HG03025 (cell line): ENCODE data around the gene MATR3.
"Not testable (repeated sequence)": the region's sequence is repeated elsewhere in the genome, so short reads cannot be mapped to it uniquely, and the experiment has no call there.

ENCODE experiments used
- ATAC-seq: cut with Tn5 transposase; IDR thresholded peaks from one replicate; pipeline ENCODE4 v1.9.1; 2021; ENCODE audit warnings: mild to moderate bottlenecking, moderate library complexity; ENCODE audit not compliant: unreplicated experiment, low FRiP score

Gene MATR3

DNA sequence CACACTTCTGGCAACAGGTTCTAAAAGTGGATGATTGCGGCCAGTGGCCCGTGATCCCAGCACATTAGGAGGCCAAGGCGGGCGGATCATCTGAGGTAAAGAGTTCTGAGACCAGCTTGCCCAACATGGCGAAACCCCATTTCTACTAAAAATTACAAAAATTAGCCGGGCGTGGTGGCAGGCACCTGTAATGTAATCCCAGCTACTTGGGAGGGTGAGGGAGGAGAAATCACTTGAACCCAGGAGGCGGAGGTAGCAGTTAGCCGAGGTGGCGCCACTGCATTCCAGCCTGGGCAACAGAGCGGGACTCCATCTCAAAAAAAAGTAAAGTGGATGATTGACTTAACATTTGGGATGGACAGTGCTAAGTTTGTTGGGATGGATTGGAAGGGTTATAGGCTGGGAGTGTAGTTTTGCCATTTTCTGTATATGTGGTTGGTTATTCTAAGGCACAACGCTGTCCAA lies 3.4 kb downstream of the MATR3 start:
- ATAC-seq = no peak

DNA sequence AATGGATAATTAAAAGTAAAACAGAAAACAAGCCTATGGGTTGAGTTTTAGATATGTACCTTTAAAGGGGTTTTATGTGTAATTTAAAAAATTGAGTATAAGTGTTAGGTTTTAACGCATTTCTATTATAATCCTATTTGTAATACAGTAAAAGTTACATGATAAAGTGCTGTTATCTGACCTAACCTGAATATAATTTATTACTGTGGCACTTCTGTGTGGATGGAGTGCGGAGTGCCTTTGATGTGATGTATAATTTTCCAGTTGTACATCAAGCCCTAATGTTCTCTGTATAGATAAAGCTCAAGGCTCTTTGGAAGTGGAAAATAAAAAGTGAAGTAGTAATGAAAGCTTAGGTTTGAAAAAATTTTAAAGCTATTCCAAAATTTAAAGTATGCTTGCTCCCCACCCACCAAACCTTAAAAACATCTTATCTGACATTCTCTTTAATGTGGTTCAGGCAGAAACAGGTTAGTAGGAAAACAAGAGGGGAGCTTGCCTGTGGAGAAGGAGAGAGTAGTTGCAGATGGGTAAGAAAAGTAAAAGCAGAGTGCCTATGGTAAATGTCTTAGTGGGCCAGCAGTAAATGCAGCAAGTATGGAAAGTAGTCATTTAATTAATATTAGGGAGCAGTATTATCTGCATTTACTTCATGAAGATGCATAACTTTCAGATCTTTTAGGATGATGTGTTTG lies 4.0 kb downstream of the MATR3 start:
- no peak for ATAC-seq

DNA sequence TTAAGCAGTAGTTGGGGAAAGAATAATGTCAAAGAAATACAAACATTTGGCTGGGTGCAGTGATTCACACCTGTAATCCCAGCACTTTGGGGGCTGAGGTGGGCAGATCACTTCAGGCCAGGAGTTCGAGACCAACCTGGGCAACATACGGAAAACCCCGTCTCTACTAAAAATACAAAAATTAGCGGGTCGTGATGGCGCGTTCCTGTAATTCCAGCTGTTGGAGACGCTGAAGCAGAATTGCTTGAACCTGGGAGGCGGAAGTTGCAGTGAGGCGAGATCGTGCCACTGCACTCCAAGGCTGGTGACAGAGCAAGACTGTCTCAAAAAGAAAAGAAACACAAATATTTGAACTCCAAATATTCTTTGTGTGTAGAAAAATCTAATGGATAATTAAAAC lies 4.7 kb downstream of the MATR3 start:
- no peak for ATAC-seq

DNA sequence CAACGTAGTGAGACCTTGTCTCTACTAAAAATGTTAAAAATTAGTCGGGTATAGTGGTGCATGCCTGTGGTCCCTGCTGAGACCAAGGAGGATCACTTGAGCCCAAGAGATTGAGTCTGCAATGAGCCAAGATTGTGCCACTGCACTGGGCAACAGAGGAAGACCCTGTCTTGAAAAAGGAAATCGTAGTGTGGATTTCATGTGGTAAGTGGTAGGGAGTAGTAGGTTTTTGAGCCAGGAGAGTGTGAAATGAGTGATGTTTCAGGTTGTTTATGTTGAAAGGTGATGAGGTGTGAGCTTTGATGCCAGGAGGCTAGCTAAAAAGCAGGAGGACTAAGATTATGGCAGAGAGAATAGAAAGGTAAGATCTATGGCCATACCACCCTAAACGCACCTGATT lies 5.9 kb downstream of the MATR3 start:
- ATAC-seq = no peak

DNA sequence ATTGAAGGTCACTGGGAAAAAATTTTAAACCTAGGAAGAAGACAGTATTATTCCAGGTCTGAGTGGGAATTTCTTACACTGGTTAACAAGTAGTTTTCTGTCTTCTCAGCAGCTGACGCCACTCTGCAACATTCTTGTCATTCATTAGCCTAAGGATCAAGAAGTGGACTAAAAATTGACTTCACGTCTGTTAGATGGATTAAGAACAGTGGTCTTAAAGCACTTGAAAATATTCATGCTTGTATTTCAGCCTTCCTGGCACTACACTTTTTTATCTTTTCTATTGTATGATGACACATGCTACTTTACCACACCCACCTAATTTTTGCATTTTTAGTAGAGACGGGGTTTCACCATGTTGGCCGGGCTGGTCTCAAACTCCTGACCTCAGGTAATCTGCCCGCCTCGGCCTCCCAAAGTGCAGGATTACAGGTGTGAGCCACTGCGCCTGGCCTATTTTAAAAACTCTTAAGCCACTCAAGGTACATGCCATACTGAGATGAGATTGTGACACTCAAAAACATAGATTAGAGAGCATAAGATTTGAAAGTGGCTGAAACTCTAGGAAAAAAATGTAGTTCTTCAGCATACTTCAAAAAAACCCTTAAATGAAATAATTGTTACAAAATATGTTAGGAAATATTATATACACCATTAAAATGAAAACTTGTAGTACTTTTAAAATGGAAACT lies 8.4 kb downstream of the MATR3 start:
- no peak for ATAC-seq

DNA sequence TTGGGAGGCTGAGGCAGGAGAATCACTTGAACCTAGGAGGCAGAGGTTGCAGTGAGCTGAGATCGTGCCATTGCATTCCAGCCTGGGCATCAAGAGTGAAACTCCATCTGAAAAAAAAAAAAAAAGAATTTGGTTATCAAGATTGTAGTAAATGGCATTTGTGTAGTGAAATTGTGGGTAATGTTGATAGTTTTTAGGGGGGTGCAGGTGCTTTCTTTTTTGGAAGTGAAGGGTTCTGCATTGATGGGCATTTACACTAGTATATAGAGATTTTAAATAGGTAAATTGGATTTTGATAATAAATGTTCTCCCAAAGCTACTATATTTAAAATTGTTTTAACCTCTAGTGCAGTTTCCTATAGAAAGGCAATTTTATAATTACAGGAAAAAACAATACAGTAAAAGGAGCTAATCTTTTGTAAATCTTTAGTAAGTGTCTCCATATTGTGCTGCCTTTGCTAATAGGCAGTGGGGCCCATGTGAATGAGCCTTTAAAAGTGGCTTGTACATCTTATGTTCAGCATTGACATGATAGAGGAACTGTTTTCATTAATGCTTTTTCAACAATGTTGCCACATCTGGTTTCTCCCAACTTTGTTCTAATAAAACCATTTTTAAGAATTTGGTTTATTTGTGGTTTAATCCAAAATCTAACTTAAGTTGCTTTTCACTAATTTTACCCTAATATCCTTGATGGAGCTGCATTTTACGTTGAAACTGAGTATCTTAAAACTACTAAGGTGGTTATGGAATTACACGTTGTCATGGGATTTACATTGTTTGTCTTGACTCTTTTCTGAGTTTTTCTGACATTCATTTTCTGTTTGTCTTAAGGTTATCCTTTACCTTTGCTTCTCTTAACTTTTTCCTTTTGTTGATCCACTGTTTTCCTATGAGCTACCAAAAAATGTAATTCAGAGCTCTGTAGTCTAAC lies 11.1 kb downstream of the MATR3 start:
- ATAC-seq = no peak

DNA sequence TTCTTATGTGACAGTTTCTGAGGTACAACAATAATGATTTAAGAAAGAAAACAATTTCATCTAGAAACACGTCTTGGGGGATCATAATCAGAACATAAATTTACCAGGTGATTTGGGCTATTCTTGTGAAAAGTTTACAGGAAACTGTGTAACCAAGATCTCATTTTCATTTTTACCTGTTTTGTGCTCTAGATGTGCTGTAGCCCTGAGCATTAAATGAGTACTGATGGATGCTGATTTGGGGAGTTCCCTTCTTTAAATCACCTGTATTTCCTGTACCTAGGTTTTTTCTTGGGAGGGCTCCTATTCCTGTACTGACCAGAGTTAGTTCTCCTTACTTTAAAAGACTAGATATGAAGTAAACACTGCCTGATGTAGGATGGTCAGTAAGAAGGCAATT lies 12.7 kb downstream of the MATR3 start:
- no peak for ATAC-seq

DNA sequence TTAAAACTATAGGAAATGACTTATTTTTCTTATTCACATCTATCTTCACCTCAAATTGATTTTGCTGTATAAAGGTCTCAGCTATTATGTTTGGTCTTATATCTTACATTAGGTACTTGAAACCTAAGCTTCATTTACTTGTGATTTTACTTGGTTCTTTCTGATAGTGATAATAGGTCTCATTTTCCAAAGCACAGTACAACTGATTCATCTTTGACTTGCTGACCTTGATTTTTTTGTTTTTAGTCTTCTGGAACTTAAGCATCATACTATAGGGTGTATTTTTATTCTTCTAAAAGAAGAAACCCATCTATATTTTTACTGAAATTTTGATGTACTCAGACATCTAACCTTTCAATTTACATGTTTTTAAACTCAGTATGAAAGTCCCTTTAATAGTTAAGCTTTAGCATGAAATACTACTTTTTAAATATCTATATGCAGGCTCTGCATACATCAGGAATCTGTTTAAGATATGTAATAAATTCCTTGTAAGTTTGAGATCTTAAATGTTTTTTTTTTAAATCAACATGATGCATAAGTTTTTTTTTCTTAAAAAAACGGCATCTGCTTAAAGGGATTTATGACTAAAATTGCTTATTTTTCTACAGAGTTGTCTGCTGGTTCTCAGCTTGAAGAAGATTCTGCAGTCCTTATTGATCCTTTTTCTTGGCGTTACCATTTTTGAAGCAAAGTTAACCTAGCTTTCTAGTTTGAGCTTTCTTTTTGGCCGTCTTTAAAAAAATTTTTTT lies 13.3 kb downstream of the MATR3 start:
- no peak for ATAC-seq

DNA sequence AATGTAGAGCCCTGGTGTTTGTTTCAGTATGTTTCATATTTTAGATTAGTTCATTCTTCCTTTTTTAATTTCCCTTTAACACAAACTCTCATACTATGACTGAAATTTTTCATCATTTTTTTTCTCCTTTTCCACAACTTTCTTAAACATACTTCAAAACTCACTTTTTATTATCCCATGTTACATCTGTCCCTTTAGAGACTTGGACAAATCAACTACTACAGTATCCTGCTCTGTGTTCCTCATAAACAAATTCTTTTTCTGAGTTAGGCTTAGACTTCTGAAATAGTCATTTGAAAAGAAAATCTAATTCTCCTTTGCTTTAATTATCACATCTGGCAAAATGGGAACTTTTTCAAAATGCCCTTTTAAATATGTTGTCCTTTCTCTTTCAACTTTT lies 15.3 kb downstream of the MATR3 start:
- ATAC-seq = no peak

DNA sequence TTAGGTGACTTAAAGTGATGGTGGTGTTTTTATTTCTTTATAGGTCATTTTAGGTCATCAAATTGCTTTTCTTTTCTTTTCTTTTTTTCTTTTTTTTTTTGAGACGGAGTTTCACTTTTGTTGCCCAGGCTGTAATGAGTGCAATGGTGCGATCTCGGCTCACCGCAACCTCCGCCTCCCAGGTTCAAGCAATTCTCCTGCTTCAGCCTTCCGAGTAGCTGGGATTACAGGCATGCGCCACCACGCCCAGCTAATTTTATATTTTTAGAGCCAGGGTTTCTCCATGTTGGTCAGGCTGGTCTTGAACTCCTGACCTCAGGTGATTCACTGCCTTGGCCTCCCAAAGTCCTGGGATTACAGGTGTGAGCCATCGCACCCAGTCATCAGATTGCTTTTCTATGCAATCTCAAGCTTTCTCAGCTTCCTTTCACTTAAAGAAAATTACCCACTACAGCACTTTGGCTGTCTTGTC lies 17.2 kb downstream of the MATR3 start:
- ATAC-seq = not testable (repeated sequence)

DNA sequence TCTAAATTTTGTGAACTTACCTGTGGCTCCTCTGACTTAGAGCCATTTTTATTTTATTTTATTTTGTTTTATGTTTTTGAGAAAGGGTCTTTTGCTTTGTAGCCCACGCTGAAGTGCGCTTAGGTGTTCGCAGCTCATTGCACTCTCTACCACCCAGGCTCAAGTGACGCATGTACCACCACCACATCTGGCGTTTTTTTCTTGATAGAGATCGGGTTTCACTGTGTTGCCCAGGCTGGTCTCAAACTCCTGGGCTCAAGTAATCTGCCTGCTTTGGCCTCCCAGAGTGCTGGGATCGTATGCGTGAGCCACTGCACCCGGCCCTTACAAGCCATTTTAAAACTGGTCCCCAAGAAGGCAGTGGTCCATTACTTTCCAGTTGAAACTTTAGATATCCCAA lies 18.5 kb downstream of the MATR3 start:
- ATAC-seq = no peak

DNA sequence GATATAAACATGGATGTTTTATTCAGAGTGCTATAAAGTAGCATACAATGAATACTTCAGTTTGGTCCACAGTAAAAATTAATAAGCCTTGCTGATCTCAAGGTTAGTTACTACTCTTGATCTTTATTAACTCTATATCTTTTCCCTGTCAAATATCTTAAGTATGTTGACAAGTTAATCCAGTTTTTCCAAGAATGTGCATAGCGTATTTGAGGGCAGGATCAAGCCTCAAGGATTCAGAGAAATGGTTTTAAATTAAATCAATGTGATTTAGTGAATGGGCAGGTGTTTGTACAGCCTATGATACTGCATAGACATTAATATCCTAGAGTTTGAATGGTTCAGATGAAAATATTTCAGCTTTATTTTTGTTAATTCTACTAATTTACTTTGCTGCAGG lies 20.7 kb downstream of the MATR3 start:
- no peak for ATAC-seq

DNA sequence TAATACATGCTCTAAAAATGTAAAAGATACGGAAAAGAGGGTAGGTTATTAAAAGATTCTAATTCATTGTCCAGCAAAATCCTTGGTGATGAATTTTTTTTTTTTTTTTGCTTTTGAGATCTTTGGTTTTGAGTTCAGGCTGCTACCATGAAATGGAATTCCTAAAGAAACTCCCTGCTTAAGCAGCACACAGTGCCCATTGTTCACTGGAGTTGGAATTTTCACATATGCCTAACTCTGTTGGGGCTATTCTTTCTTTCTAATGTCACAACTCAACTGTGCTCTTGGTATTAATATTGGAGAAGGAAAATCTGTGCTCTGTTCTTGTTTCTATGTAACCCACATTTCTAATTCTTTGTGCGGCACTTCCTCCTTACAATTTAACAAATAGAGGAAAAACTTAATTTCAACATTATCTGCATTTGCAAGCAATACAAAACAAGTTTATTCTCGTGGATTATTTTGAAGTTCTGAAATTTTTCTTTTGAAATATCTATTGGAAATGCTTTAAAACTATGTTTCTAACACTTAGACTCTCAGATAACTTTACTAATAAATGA lies 21.6 kb downstream of the MATR3 start:
- no peak for ATAC-seq

DNA sequence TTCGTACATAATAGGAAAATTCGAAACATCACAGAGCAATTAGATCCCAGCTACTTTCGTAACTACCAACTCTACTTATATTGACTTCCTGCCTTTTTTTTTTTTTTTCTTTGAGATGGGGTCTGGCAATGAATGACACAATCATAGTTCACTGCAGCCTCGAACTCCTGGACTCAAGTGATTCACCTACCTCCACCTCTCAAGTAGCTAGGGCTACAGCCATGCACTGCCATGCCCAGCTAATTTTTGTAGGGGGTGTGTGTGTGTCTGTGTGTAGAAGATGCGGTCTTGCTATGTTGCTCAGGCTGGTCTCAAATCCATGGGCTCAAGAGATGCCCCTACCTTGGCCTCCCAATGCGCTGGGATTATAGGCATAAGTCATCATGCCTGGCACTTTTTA lies 42.3 kb downstream of the MATR3 start:
- no peak for ATAC-seq

DNA sequence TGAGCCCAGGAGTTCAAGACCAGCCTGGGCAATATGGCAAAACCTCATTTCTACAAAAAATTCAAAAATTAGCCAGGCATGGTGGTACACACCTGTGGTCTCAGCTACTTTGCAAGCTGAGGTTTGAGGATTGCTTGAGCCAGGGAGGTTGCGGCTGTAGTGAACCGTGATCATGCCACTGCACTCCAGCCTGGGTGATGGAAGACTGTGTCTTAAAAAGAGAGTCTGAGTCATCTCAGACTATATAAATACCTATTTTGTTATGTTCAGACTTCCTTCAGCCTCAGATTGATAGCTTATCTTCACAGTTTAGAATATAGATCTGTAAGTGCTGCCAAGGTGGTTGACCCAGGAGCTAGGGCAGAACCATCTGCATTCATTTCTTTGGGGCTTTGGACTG lies 46.5 kb downstream of the MATR3 start:
- ATAC-seq = no peak

DNA sequence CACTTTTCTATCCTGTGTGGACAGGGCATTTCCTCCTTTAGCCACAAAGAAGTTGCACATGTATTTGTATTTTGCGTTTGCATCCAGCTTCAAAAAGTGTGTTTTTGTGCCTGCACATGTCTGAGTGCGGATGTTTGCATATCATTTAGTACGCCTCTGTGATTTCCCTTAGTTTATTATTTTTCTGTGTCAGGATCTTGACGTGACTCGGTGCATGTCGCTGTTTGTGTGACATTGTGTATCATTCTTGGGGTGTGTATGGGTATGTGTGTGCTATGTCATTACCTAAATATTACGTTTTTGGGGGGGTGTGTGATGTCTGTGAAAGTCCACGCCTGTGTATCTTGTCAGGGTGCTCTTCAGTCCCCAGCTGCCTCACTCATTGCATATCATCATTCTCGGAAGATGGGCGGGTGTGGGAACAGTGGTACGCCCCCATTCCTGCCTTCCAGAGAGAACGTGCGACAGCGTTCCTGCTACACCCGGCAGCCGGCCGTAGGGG lies 47.7 kb downstream of the MATR3 start:
- ATAC-seq = no peak

DNA sequence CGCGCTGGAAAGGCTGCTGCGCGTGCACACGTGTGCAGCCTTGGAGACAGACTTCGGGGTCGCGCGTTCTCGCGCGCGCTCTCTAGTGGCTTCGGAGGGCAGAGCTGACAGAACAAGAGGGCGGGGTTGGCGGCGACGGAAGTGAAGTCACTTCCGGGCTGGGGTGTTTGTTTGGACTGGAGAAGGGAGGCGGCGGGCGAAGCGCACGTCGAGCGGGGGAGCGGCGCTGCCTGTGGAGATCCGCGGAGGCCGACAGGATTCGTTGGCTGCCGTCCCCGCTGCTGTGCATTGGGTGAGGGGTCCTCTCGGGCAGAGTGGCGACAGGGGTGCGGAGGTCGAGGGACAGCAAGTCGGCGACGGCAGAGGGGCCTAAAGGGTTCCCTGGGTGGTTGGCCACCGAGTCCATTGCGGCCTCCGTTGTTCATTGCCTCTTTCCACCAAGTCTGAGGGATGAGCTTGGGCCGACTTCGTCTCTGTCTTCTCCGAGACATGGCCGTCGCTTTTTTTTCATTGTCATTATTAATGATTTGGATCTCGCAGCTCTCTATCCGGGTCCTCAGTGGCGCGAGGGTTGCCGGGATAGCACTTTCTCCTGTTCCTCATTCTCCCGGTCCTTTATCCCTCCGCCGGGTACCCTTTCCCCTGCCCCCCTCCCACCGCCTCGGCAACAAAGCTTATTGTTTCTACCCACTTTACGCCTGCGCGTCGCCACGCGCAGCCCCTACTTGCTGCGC lies 48.3 kb downstream of the MATR3 start, which contains the start of gene PAIP2:
Gene PAIP2 (plus strand): TSS at position 166 of the 734 bp plus-strand sequence. CDS start 21,931 bp downstream, outside the sequence.
- peak; percentile 90 for ATAC-seq

DNA sequence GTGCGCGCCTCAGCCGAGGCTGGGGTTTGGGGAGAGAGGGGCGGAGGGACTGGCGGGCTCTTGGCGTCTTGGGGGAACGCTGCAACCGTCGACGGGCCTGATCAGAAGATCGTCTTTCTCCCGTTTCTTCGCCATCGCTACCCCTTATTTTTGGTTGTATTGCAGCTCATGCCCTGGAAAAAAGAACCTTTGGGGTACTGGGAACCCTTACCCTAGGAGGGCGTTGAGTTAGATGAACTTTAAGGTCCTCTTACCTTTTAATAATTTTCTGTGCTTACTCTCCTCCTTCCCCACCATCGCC lies 48.8 kb downstream of the MATR3 start:
- ATAC-seq = peak; percentile 46

DNA sequence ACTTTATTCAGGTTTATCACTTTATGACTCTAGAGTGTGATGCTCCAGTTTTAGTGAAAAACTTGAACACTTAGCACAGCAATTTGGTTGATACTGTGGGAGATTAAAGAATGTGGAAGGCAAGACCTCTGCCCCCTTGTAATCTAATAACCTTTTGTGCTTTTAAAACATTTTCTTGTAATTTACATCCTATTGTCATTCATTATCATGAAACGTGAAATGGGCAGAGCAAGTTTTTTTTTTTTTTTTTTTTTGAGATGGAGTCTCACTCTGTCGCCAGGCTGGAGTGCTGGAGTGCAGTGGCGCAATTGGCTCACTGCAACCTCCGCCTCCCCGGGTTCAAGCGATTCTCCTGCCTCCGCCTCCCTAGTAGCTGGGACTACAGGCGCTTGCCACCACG lies 49.9 kb downstream of the MATR3 start:
- ATAC-seq = no peak
